Prostate gland (tissue), 2 donors: Measurements from ENCODE around the gene ZNF318. TPM values are rescaled to one million over a fixed set of nuclear protein-coding genes. Genes with fewer than 3 reads are reported as not detected.

Source experiments
- DNase-seq: peaks from one replicate; pipeline ENCODE4 v3.0.0-alpha.2; 2019; ENCODE audit warnings: low spot score
- H3K27ac ChIP-seq, 2 donors: fragments of 200-600 bp; sonication (generic); 2 replicates each; pipeline ENCODE4 v1.5.1; 2017 to 2019
- H3K27me3 ChIP-seq: fragments of 200-600 bp; sonication (generic); replicated peaks from 2 replicates; pipeline ENCODE4 v1.5.1; 2019; ENCODE audit not compliant: insufficient read depth
- H3K36me3 ChIP-seq, 2 donors: fragments of 200-600 bp; sonication (generic); 1 replicate in 1 of 2; 2 replicates in 1 of 2; pipeline versions ENCODE4 v1.5.1 to v1.8.1; 2017 to 2019
- H3K4me1 ChIP-seq: fragments of 200-600 bp; sonication (generic); replicated peaks from 2 replicates; pipeline ENCODE4 v1.5.1; 2019
- H3K4me3 ChIP-seq, 2 donors: fragments of 200-600 bp; sonication (generic); 2 replicates each; pipeline ENCODE4 v1.5.1; 2017 to 2019
- H3K9me3 ChIP-seq: fragments of 200-600 bp; sonication (generic); 2 replicates; pipeline ENCODE4 v1.5.1; 2017
- CTCF ChIP-seq, 4 experiments: fragments of 200-600 bp in 2 of 4; fragments of 450-650 bp in 2 of 4; sonication (generic) in 2 of 4; IDR thresholded peaks; 1 replicate in 3 of 4; 2 replicates in 1 of 4; pipeline ENCODE4 v1.5.1; 2016 to 2019; ENCODE audit warnings: antibody characterized with exemption in 4 of 4, mild to moderate bottlenecking in 2 of 4, moderate library complexity in 2 of 4
- POLR2A ChIP-seq: fragments of 450-650 bp; IDR thresholded peaks from one replicate; pipeline ENCODE4 v1.6.1; 2016; ENCODE audit warnings: antibody characterized with exemption, mild to moderate bottlenecking
- POLR2AphosphoS5 ChIP-seq: sonication (generic); formaldehyde crosslinking; IDR thresholded peaks from one replicate; pipeline ENCODE4 v1.6.1; 2017; ENCODE audit warnings: antibody characterized with exemption
- WGBS: methylation state at CpG from one replicate; pipeline ENCODE4 v1.1.5; 2018; 5-methylcytosine and 5-hydroxymethylcytosine counted together
- intact Hi-C: fragments of 100-400 bp; cut with DNase I; formaldehyde crosslinking; loops from one replicate; pipeline ENCODE4 v1.14.2; 2022
- total RNA-seq, 2 donors: library from RNA; depleted of rRNA; stranded (reverse); fragments of >200 nt; gene quantifications; one replicate each; pipeline ENCODE4 v1.1.0, GENCODE V29; 2016

Gene ZNF318
- total RNA-seq, 2 donors from 2014 or later, result 15.1 to 41.6 TPM

GRCh38 chr6:43310134-43310533, 59.3 kb downstream of the ZNF318 start:
- H3K4me3 ChIP-seq, result no peak overlapping the region
- H3K9me3 ChIP-seq, result no peaks in the 10 kb centered on the region
- intact Hi-C loops, result no loop called here
- 70% methylated on average over 2 of the region's 2 CpGs for WGBS
- no peaks in the 10 kb centered on the region for H3K27me3 ChIP-seq
- no peak for TF ChIP-seq POLR2AphosphoS5
- no peak overlapping the region for H3K27ac ChIP-seq
- no peak for DNase-seq
- no peaks in the 10 kb centered on the region for H3K4me1 ChIP-seq
- no peaks in the 10 kb centered on the region for H3K36me3 ChIP-seq

GRCh38 chr6:43308990-43309477, 60.4 kb downstream of the ZNF318 start:
- Histone ChIP-seq H3K4me3 (peak overlapping the region; percentile 13 to 29), H3K27ac (no peak overlapping the region), H3K36me3 (no peaks in the 10 kb centered on the region), H3K9me3 (no peaks in the 10 kb centered on the region), H3K4me1 (no peaks in the 10 kb centered on the region), H3K27me3 (no peaks in the 10 kb centered on the region)
- TF ChIP-seq CTCF (IDR thresholded peaks at IDR 0.05), result no peak
- TF ChIP-seq POLR2AphosphoS5, result no peak
- no peak for TF ChIP-seq POLR2A
- WGBS, result 33% methylated on average over 9 of the region's 9 CpGs
- intact Hi-C loops, result no loop called here
- no peak for DNase-seq

GRCh38 chr6:43308101-43308989, 61.1 kb downstream of the ZNF318 start, which contains the start of gene CRIP3:
CRIP3 (minus strand) TSS chr6:43308826; CDS start chr6:43308792, 34 bp downstream.
- TF ChIP-seq POLR2AphosphoS5, result no peak
- peak in 2 of 4 experiments; percentile 32 to 46 for TF ChIP-seq CTCF (IDR thresholded peaks at IDR 0.05)
- Histone ChIP-seq H3K4me1 (no peaks in the 10 kb centered on the region), H3K27ac (peak within 1 kb of the TSS; percentile 16 to 47), H3K4me3 (peak within 1 kb of the TSS; percentile 13 to 29), H3K9me3 (no peaks in the 10 kb centered on the region), H3K27me3 (no peaks in the 10 kb centered on the region), H3K36me3 (no peaks in the 10 kb centered on the region)
- 9% methylated on average over 38 of the region's 39 CpGs for WGBS
- intact Hi-C loops, result no loop called here
- peak; percentile 11 for DNase-seq

- intact Hi-C loops, result no loop called here
- Histone ChIP-seq H3K4me3 (no peak overlapping the region), H3K9me3 (no peaks in the 10 kb centered on the region), H3K36me3 (no peaks in the 10 kb centered on the region), H3K27ac (peak overlapping the region; percentile 16 to 47), H3K4me1 (no peaks in the 10 kb centered on the region), H3K27me3 (no peaks in the 10 kb centered on the region)
- 88% methylated on average over 5 of the region's 5 CpGs for WGBS
- TF ChIP-seq POLR2A (no peak), POLR2AphosphoS5 (no peak), CTCF (IDR thresholded peaks at IDR 0.05) (no peak)
- DNase-seq, result no peak
These were observed 61.9 kb downstream of the ZNF318 start for GRCh38 chr6:43307451-43308100.

GRCh38 chr6:43306086-43306485, 63.4 kb downstream of the ZNF318 start:
- Histone ChIP-seq H3K27me3 (no peaks in the 10 kb centered on the region), H3K27ac (peak overlapping the region in 1 of 2 donors; percentile 7), H3K9me3 (no peaks in the 10 kb centered on the region), H3K4me1 (no peaks in the 10 kb centered on the region), H3K4me3 (no peak overlapping the region), H3K36me3 (no peaks in the 10 kb centered on the region)
- 92% methylated on average over 7 of the region's 7 CpGs for whole genome bisulfite sequencing
- TF ChIP-seq CTCF (IDR thresholded peaks at IDR 0.05), result no peak
- no peak for TF ChIP-seq POLR2AphosphoS5
- TF ChIP-seq POLR2A, result no peak
- intact Hi-C loops, result no loop called here
- no peak for DNase-seq
